Measurements from ENCODE around the gene RHBDD2.

GRCh38 chr7:75878769-75879611 lies at the start of gene RHBDD2:
- TF ChIP-seq, protein P1, sequence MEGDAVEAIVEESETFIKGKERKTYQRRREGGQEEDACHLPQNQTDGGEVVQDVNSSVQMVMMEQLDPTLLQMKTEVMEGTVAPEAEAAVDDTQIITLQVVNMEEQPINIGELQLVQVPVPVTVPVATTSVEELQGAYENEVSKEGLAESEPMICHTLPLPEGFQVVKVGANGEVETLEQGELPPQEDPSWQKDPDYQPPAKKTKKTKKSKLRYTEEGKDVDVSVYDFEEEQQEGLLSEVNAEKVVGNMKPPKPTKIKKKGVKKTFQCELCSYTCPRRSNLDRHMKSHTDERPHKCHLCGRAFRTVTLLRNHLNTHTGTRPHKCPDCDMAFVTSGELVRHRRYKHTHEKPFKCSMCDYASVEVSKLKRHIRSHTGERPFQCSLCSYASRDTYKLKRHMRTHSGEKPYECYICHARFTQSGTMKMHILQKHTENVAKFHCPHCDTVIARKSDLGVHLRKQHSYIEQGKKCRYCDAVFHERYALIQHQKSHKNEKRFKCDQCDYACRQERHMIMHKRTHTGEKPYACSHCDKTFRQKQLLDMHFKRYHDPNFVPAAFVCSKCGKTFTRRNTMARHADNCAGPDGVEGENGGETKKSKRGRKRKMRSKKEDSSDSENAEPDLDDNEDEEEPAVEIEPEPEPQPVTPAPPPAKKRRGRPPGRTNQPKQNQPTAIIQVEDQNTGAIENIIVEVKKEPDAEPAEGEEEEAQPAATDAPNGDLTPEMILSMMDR (IDR thresholded peaks at IDR 0.05), result peak in 3 of 6 experiments; percentile 9 to 44 (median 41)
- TF ChIP-seq POLR2A (IDR thresholded peaks at IDR 0.05), result peak; percentile 95 to 97
